K562 treated with DMSO at 1 percent for 12 hours (cell line): Measurements from ENCODE around the gene ZCCHC14. TPM values are rescaled to one million over a fixed set of nuclear protein-coding genes. Genes with fewer than 3 reads are reported as not detected.

Experiments
- total RNA-seq: library from RNA; unstranded; fragments of 300-600 nt; gene quantifications from 2 replicates; pipeline ENCODE4 v1.2.3, GENCODE V29; 2022; ENCODE audit not compliant: insufficient read depth

ZCCHC14 gene
- total RNA-seq = 6.5 and 20.2 TPM in 2 replicates

DNA sequence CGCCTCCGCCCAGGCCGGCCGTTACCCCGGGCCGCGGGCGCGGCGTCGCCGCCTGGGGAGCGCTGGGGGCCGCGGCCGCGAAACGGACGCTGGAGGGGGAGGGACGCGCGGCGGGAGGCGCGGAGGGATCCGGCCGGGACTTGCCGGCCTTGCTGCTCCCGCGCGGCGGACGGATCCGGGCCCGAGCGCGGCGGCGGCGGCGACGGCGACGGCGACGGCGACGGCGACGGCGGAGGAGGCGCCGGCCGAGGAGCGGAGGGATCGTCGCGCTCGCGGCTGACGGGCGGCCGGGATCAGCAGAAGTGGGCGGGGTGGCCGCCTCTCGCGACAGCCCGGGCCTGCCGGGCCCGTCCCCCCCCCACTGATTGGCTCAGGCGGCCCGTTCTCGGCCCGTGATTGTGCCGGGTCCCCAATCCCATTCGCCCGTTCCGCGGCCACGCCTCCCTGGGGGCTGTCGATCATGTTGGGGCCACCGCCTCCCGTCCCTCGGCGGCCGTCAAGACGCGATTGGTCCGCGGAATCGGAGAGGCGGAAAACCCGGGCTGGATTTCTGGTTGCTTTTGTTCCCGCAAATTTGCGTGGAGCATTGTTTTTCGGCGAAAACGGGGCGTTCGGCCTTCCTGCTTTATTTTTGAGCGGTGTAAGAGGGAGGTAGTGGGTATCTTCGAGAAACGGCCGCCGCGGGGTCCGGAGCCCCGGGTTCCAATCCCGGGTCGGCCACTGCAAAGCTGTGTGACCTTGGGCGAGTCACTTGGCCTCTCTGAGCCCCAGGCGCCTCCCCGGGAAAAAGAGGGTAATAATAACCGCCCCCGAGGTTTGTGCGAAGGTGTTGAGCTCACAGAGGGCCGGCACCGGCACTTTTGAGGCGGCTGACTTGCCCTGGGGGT is at the start of gene ZCCHC14:
Gene ZCCHC14 (minus strand): TSS at position 304 of the 887 bp plus-strand sequence. CDS start 786 bp downstream, outside the sequence.

DNA sequence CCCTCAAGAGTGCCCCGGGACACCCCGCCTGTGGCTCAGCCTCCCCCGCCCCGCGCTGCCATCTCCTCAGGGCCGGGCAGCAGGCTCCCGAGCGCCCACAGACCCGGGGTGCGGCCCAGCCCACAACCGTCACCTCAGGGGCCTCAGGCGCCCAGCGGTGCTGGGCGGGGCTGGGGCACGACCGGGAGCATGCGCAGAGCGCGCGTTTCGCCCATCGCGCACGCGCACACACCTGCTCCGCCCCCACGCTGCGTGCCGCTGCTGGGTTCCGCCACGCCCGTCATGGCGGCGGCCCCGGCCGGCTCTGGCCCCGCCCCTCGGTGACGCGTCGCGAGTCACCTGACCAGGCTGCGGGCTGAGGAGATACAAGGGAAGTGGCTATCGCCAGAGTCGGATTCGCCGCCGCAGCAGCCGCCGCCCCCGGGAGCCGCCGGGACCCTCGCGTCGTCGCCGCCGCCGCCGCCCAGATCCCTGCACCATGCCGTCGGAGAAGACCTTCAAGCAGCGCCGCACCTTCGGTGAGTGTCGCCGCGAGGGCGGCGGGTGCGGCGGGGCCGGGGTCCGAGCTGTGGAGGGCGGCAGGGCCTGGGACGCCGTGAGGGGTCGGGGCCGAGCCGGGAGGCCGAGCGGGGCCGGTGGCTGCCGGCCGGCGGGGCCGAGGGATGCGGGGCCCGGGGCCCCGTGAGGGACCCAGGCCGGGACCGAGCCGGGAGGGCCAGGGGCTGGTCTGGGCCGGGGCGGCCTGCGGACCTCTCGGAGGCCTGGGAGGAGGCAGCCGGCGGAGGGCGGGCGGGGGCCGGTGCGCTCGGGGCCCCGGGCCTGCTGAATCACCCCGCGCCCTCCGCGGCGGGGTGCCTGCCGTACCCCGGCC is 100.6 kb downstream of the ZCCHC14 start, which contains the start of gene MAP1LC3B:
Gene MAP1LC3B (plus strand): TSS at position 387 of the 871 bp plus-strand sequence. CDS start 92 bp downstream, at position 479.

DNA sequence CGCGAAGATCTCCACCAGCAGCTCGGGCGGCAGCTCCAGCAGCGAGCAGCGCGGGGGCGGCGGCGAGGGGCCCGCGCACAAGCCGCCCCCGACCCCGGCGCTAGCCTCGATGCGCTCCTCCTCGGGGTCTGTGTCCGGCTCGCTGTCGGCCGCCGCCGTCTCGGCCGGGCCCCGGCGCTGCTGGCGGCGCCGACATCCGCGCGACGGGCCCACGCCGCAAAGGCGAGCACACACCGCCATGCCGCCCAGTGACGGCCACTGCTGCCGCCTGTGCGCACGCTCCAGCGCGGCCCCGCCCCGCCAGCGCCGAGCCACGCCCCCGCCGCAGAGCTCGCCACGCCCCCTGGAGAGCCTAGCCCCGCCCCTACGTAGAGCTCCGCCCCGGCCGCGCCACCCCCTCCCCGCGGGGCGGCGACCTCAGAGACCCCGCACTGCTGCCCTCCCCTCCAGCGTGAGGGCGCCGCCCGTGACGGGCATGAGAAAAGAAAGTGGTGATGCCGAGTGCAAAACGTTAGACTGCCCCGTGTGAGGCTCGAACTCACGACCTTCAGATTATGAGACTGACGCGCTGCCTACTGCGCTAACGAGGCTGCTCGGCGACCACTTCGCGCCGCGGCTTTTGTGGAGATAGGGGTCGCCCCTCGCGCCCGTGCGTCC is 109.2 kb downstream of the ZCCHC14 start, which contains the start of gene FBXO31:
Gene FBXO31 (minus strand): TSS at position 272 of the 657 bp plus-strand sequence. CDS start 32 bp downstream, at position 240.

Other genes starting within 250 kb of the ZCCHC14 start
- 19.8 and 24.2 TPM in 2 replicates for gene C16orf95, start 175.6 kb downstream of the ZCCHC14 start, total RNA-seq
- gene FBXO31, start 109.2 kb downstream of the ZCCHC14 start, total RNA-seq = 10.0 and 20.1 TPM in 2 replicates
- 55.5 and 92.3 TPM in 2 replicates for gene MAP1LC3B, start 100.7 kb downstream of the ZCCHC14 start, total RNA-seq
- gene JPH3, start 109.5 kb upstream of the ZCCHC14 start, total RNA-seq = not detected in 2 replicates